OCI-LY1 (cell line): Measurements from ENCODE around the gene HEG1.

ENCODE experiments used
- H2AFZ ChIP-seq: fragments of 200-600 bp; sonication (generic), shearing (Covaris generic); 2 replicates; pipeline ENCODE4 v1.6.0; 2014; ENCODE audit warnings: antibody characterized with exemption, mild to moderate bottlenecking, low read length
- H3F3A ChIP-seq: fragments of 200-600 bp; sonication (generic), shearing (Covaris generic); 2 replicates; pipeline ENCODE4 v1.6.0; 2014; ENCODE audit warnings: mild to moderate bottlenecking, antibody characterized with exemption, low read length, moderate library complexity; ENCODE audit not compliant: insufficient read depth
- H3K27ac ChIP-seq: fragments of 200-600 bp; sonication (generic); 2 replicates; pipeline ENCODE4 v1.5.1; 2014; ENCODE audit warnings: low read length, mixed run types, mild to moderate bottlenecking, low read depth; ENCODE audit not compliant: poor library complexity, severe bottlenecking
- H3K27me3 ChIP-seq: fragments of 200-600 bp; sonication (generic); 2 replicates; pipeline ENCODE4 v1.6.0; 2014; ENCODE audit warnings: antibody characterized with exemption, mild to moderate bottlenecking, low read length, moderate library complexity; ENCODE audit not compliant: insufficient read depth
- H3K36me3 ChIP-seq: fragments of 200-600 bp; sonication (generic); 2 replicates; pipeline ENCODE4 v1.6.1; 2014; ENCODE audit warnings: mild to moderate bottlenecking, antibody characterized with exemption, low read length, moderate library complexity, mixed read lengths; ENCODE audit not compliant: insufficient read depth
- H3K4me1 ChIP-seq: fragments of 200-600 bp; sonication (generic); 2 replicates; pipeline ENCODE4 v1.5.1; 2014; ENCODE audit warnings: mild to moderate bottlenecking, low read length, moderate library complexity; ENCODE audit not compliant: insufficient read depth, severe bottlenecking
- H3K4me2 ChIP-seq: fragments of 200-600 bp; sonication (generic), shearing (Covaris generic); 2 replicates; pipeline ENCODE4 v1.6.1; 2014; ENCODE audit warnings: low read length
- H3K4me3 ChIP-seq: fragments of 200-600 bp; sonication (generic); 2 replicates; pipeline ENCODE4 v1.5.1; 2014; ENCODE audit warnings: low read length, low read depth, mild to moderate bottlenecking, mixed read lengths; ENCODE audit not compliant: poor library complexity, severe bottlenecking
- H3K79me2 ChIP-seq: fragments of 200-600 bp; shearing (Covaris generic); 2 replicates; pipeline ENCODE4 v1.6.1; 2016; ENCODE audit warnings: mixed run types, low read length, mixed read lengths; ENCODE audit not compliant: insufficient read depth
- H3K9ac ChIP-seq: fragments of 200-600 bp; sonication (generic), shearing (Covaris generic); 2 replicates; pipeline ENCODE4 v1.6.1; 2014; ENCODE audit warnings: mild to moderate bottlenecking, low read length, mixed read lengths
- H3K9me2 ChIP-seq: fragments of 200-600 bp; sonication (generic), shearing (Covaris generic); 2 replicates; pipeline ENCODE4 v1.6.1; 2014; ENCODE audit warnings: low read depth, mild to moderate bottlenecking, low read length, mixed read lengths
- H3K9me3 ChIP-seq: fragments of 200-600 bp; shearing (Covaris generic); 2 replicates; pipeline ENCODE4 v1.6.1; 2014; ENCODE audit warnings: low read length, mixed read lengths
- H4K20me1 ChIP-seq: fragments of 200-600 bp; sonication (generic), shearing (Covaris generic); 2 replicates; pipeline ENCODE4 v1.6.0; 2016; ENCODE audit warnings: mild to moderate bottlenecking, low read length; ENCODE audit not compliant: insufficient read depth
- CTCF ChIP-seq: fragments of 200-600 bp; sonication (generic), shearing (Covaris generic); IDR thresholded peaks from 2 replicates; pipeline ENCODE4 v1.5.1; 2017; ENCODE audit warnings: mild to moderate bottlenecking, antibody characterized with exemption, low read length, moderate library complexity, mixed read lengths
- EZH2 ChIP-seq: fragments of 200-600 bp; sonication (generic), shearing (Covaris generic); IDR thresholded peaks from 2 replicates; pipeline ENCODE4 v1.8.0; 2017; ENCODE audit warnings: borderline replicate concordance, mixed run types, mild to moderate bottlenecking, antibody characterized with exemption, low read length, moderate library complexity, mixed read lengths

Gene HEG1

GRCh38 chr3:124978627-124979026 lies 77.2 kb downstream of the HEG1 start:
- Histone ChIP-seq H4K20me1 (no peaks in the 10 kb centered on the region), H3K9me3 (no peaks in the 10 kb centered on the region), H2AFZ (no peak overlapping the region), H3K4me1 (no peaks in the 10 kb centered on the region), H3F3A (no peaks in the 10 kb centered on the region), H3K79me2 (no peaks in the 10 kb centered on the region), H3K9ac (no peak overlapping the region), H3K4me2 (no peak overlapping the region), H3K27ac (no peak overlapping the region), H3K36me3 (no peaks in the 10 kb centered on the region), H3K4me3 (no peak overlapping the region), H3K27me3 (no peaks in the 10 kb centered on the region), H3K9me2 (no peaks in the 10 kb centered on the region)
- TF ChIP-seq EZH2 = no peak
- TF ChIP-seq CTCF = no peak

GRCh38 chr3:124976383-124976782 lies 79.4 kb downstream of the HEG1 start:
- no peaks in the 10 kb centered on the region for H3K4me1 ChIP-seq
- no peaks in the 10 kb centered on the region for H3K79me2 ChIP-seq
- TF ChIP-seq CTCF (no peak), EZH2 (no peak)
- no peak overlapping the region for H3K27ac ChIP-seq
- no peak overlapping the region for H3K4me2 ChIP-seq
- no peaks in the 10 kb centered on the region for H4K20me1 ChIP-seq
- H3K9ac ChIP-seq = no peak overlapping the region
- no peaks in the 10 kb centered on the region for H3K36me3 ChIP-seq
- no peaks in the 10 kb centered on the region for H3F3A ChIP-seq
- no peaks in the 10 kb centered on the region for H3K9me2 ChIP-seq
- no peak overlapping the region for H3K4me3 ChIP-seq
- no peak overlapping the region for H2AFZ ChIP-seq
- no peaks in the 10 kb centered on the region for H3K27me3 ChIP-seq
- H3K9me3 ChIP-seq = no peaks in the 10 kb centered on the region

- Histone ChIP-seq H2AFZ (no peak overlapping the region), H3F3A (no peaks in the 10 kb centered on the region), H3K4me2 (no peak overlapping the region), H3K27ac (no peak overlapping the region), H3K9ac (no peak overlapping the region), H3K4me3 (no peak overlapping the region), H3K4me1 (no peaks in the 10 kb centered on the region), H3K27me3 (no peaks in the 10 kb centered on the region), H4K20me1 (no peaks in the 10 kb centered on the region), H3K9me2 (no peaks in the 10 kb centered on the region), H3K9me3 (no peaks in the 10 kb centered on the region), H3K79me2 (no peaks in the 10 kb centered on the region), H3K36me3 (no peaks in the 10 kb centered on the region)
- TF ChIP-seq CTCF = no peak
- TF ChIP-seq EZH2 = no peak
Measured at GRCh38 chr3:124974691-124975090, 81.1 kb downstream of the HEG1 start.
